Loucy (cell line): ENCODE results near the gene ESF1.

Experiments used
- H2AFZ ChIP-seq: fragments of 200-600 bp; sonication (generic); 2 replicates; pipeline ENCODE4 v1.6.0; 2016; ENCODE audit warnings: antibody characterized with exemption, mild to moderate bottlenecking, low read length, moderate library complexity
- H3F3A ChIP-seq: fragments of 200-600 bp; 2 replicates; pipeline ENCODE4 v1.6.0; 2016; ENCODE audit warnings: antibody characterized with exemption, low read depth, mild to moderate bottlenecking
- H3K27me3 ChIP-seq: fragments of 200-600 bp; sonication (generic); 2 replicates; pipeline ENCODE4 v1.6.1; 2014; ENCODE audit warnings: low read length, mild to moderate bottlenecking; ENCODE audit not compliant: insufficient read depth, poor library complexity, severe bottlenecking
- H3K36me3 ChIP-seq: fragments of 200-600 bp; sonication (generic); 2 replicates; pipeline ENCODE4 v1.6.1; 2016; ENCODE audit warnings: low read length; ENCODE audit not compliant: insufficient read depth
- H3K4me1 ChIP-seq: fragments of 200-600 bp; sonication (generic); 2 replicates; pipeline ENCODE4 v1.5.1; 2014; ENCODE audit warnings: low read length, mild to moderate bottlenecking; ENCODE audit not compliant: insufficient read depth, poor library complexity, severe bottlenecking
- H3K4me2 ChIP-seq: fragments of 200-600 bp; sonication (generic); 2 replicates; pipeline ENCODE4 v1.6.0; 2014; ENCODE audit warnings: antibody characterized with exemption, low read length, low read depth, mild to moderate bottlenecking; ENCODE audit not compliant: poor library complexity, severe bottlenecking
- H3K4me3 ChIP-seq: fragments of 200-600 bp; sonication (generic); 2 replicates; pipeline ENCODE4 v1.5.1; 2014; ENCODE audit warnings: low read length, mild to moderate bottlenecking, mixed read lengths; ENCODE audit not compliant: poor library complexity, severe bottlenecking
- H3K79me2 ChIP-seq: fragments of 200-600 bp; sonication (generic); 2 replicates; pipeline ENCODE4 v1.6.1; 2014; ENCODE audit warnings: low read length; ENCODE audit not compliant: insufficient read depth
- H3K9ac ChIP-seq: fragments of 200-600 bp; sonication (generic); 2 replicates; pipeline ENCODE4 v1.6.0; 2014; ENCODE audit warnings: mild to moderate bottlenecking, low read depth, low read length, moderate library complexity; ENCODE audit not compliant: poor library complexity, severe bottlenecking
- H3K9me2 ChIP-seq: fragments of 200-600 bp; sonication (generic); replicated peaks from 2 replicates; pipeline ENCODE4 v1.6.1; 2016; ENCODE audit warnings: low read depth, low read length, mixed read lengths
- H3K9me3 ChIP-seq: fragments of 200-600 bp; sonication (generic); 2 replicates; pipeline ENCODE4 v1.6.1; 2014; ENCODE audit warnings: mild to moderate bottlenecking, antibody characterized with exemption, low read length, low read depth; ENCODE audit not compliant: insufficient read depth
- H4K20me1 ChIP-seq: fragments of 200-600 bp; sonication (generic); 2 replicates; pipeline ENCODE4 v1.6.0; 2014; ENCODE audit warnings: antibody characterized with exemption, low read length, mild to moderate bottlenecking; ENCODE audit not compliant: insufficient read depth, poor library complexity, severe bottlenecking
- EZH2phosphoT487 ChIP-seq: fragments of 200-600 bp; IDR thresholded peaks from 2 replicates; pipeline ENCODE4 v1.6.1; 2018; ENCODE audit warnings: antibody characterized with exemption, mild to moderate bottlenecking, moderate library complexity, borderline replicate concordance
- TF ChIP-seq, protein P1 (sequence below): fragments of 200-600 bp; sonication (generic); conservative IDR thresholded peaks from 2 replicates; pipeline ENCODE4 v1.5.1; 2014; ENCODE audit warnings: mild to moderate bottlenecking, antibody characterized with exemption, low read length

The ESF1 gene

DNA sequence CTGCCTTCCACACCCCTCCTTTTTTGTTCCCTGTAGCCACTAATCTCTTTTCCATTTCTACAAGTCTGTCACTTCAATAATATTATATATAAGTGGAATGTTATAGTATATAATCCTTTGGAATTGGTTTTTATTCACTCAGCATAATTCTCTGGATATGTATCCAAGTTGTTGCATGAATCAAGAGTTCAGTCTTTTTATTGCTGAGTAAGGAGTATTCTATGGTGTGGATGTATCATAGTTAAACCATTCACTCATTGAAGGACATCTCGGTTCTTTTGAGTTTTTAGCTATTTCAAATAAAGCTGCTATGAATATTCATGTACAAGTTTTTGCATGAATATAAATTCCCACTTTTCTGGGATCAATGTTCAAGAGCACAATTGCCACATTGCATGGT, 76.5 kb downstream of the ESF1 start:
- Histone ChIP-seq H3K9me3 (no peaks in the 10 kb centered on the region; the same call in 1 of the 2 replicates), H3K9me2 (no peaks in the 10 kb centered on the region), H4K20me1 (no peaks in the 10 kb centered on the region), H3K27me3 (no peaks in the 10 kb centered on the region), H3K4me3 (no peak overlapping the region), H3K4me2 (no peak overlapping the region), H2AFZ (no peak overlapping the region), H3K4me1 (no peaks in the 10 kb centered on the region), H3K36me3 (peaks cover 2% of the 10 kb centered on the region; the same call in 1 of the 2 replicates), H3K9ac (no peak overlapping the region), H3K79me2 (no peaks in the 10 kb centered on the region), H3F3A (no peaks in the 10 kb centered on the region)
- no peak for TF ChIP-seq EZH2phosphoT487
- TF ChIP-seq, protein P1, sequence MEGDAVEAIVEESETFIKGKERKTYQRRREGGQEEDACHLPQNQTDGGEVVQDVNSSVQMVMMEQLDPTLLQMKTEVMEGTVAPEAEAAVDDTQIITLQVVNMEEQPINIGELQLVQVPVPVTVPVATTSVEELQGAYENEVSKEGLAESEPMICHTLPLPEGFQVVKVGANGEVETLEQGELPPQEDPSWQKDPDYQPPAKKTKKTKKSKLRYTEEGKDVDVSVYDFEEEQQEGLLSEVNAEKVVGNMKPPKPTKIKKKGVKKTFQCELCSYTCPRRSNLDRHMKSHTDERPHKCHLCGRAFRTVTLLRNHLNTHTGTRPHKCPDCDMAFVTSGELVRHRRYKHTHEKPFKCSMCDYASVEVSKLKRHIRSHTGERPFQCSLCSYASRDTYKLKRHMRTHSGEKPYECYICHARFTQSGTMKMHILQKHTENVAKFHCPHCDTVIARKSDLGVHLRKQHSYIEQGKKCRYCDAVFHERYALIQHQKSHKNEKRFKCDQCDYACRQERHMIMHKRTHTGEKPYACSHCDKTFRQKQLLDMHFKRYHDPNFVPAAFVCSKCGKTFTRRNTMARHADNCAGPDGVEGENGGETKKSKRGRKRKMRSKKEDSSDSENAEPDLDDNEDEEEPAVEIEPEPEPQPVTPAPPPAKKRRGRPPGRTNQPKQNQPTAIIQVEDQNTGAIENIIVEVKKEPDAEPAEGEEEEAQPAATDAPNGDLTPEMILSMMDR, result no peak

GRCh38 chr20:13703265-13703664, 81.5 kb downstream of the ESF1 start:
- Histone ChIP-seq H4K20me1 (no peaks in the 10 kb centered on the region), H3K4me3 (no peak overlapping the region), H3K9me2 (no peaks in the 10 kb centered on the region), H3K4me1 (no peaks in the 10 kb centered on the region), H3K9me3 (no peaks in the 10 kb centered on the region), H3K79me2 (no peaks in the 10 kb centered on the region), H3K27me3 (no peaks in the 10 kb centered on the region), H3K4me2 (no peak overlapping the region), H2AFZ (no peak overlapping the region), H3K9ac (no peak overlapping the region), H3F3A (no peaks in the 10 kb centered on the region), H3K36me3 (no peaks in the 10 kb centered on the region)
- TF ChIP-seq EZH2phosphoT487, result no peak
- TF ChIP-seq, protein P1, result no peak

DNA sequence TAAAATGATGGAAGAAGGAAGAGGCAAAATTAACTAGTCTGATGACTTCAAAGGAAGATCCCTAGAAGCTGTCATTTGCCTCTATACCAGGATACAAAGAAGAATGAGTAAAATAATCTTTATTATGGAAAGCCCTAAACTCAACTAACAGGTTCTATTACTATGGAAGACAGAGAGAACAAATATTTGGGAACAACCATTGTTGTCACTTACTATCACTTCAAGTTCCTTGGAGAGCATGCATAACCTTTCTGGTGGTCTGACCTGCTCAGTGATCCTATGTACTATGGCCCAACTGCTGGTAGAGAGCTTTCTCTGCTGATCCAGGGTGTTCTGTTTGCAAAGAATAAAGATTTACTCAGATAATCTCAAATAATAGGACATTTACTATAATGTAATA, 83.2 kb downstream of the ESF1 start:
- Histone ChIP-seq H2AFZ (no peak overlapping the region), H3K4me2 (no peak overlapping the region), H3K9ac (no peak overlapping the region), H4K20me1 (no peaks in the 10 kb centered on the region), H3K4me1 (no peaks in the 10 kb centered on the region), H3K9me3 (no peaks in the 10 kb centered on the region), H3K79me2 (no peaks in the 10 kb centered on the region), H3F3A (no peaks in the 10 kb centered on the region), H3K4me3 (no peak overlapping the region), H3K36me3 (no peaks in the 10 kb centered on the region), H3K27me3 (no peaks in the 10 kb centered on the region), H3K9me2 (no peaks in the 10 kb centered on the region)
- no peak for TF ChIP-seq EZH2phosphoT487
- TF ChIP-seq, protein P1, result no peak
